ENCODE measurements around the gene TARBP2.
A peak's percentile ranks its signal among the peaks of the same experiment; 100 is the strongest.

The TARBP2 gene

DNA sequence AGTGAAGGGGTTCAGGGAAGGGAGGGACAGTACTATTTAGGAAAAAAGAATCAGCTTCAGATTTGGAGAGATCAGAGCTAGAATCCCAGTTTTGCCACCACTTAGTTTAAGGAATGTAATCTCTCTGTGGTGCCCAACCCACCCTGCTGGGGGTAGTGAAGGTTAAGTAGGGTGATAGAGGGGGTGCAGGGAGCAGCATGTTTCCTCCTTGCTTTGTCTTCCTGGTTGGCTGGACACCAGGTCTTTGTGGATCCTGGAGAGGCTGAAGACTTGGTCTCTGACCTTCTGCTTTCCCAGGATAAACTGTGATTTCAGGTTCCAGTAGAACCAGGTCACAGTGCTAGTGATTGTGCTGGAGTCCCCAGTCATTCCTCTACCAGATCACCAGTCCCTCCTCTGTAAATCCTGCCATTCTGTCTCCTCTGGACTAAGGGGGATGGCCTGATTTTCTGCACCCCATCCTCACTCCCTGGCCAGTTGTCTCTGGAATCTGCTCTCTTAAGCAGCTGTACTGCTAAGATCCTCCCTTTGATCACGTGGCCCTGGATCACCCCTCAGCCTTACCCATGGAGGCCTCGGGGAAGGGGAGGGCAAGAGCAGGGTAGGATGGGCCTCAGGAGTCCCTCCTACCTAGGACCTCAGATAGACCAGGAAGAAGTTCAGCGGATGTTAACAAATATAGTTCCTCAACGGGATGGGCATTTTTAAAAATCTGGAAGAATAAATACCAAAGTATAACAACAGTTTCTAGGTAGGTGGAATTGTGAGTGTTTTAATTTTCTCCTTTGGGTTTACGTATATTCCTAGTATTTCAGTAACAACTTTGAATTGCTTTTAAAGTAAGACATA, 5.0 kb upstream of the TARBP2 start:
- Histone ChIP-seq H3K4me3 (ENCODE audit: low read depth in 1 of 2, low read length in 2 of 2) (no peak overlapping the region), H3K9ac (ENCODE audit: low read depth in 1 of 2, low read length in 2 of 2) (peak overlapping the region in 1 of 2 donors; percentile 6), H3K27ac (ENCODE audit: low read depth, low read length) (peak overlapping the region; percentile 5)

GRCh38 chr12:53496752-53497032, 4.4 kb upstream of the TARBP2 start:
- peaks cover 0 to 5% of the 10 kb centered on the region in 2 donors for H3K27me3 ChIP-seq (ENCODE audit: control insufficient read depth in 1 of 2, insufficient read depth in 2 of 2, low read length in 2 of 2)
- H3K4me3 ChIP-seq (ENCODE audit: low read depth in 1 of 2, low read length in 2 of 2), result no peak overlapping the region
- H3K27ac ChIP-seq (ENCODE audit: low read depth, low read length), result no peak overlapping the region
- H3K9me3 ChIP-seq (ENCODE audit: control insufficient read depth in 1 of 2, low read length in 2 of 2), result no peaks in the 10 kb centered on the region
- H3K9ac ChIP-seq (ENCODE audit: low read depth in 1 of 2, low read length in 2 of 2), result no peak overlapping the region
- no peaks in the 10 kb centered on the region for H3K36me3 ChIP-seq (ENCODE audit: control insufficient read depth in 1 of 2, insufficient read depth in 2 of 2, low read length in 2 of 2)
- H3K4me1 ChIP-seq (ENCODE audit: control insufficient read depth in 1 of 2, insufficient read depth in 2 of 2, low read length in 2 of 2), result peaks cover 41 to 44% of the 10 kb centered on the region in 2 donors

More for the DNA sequence above, 5.0 kb upstream of the TARBP2 start:
- no peaks in the 10 kb centered on the region for H3K9me3 ChIP-seq (ENCODE audit: control insufficient read depth in 1 of 2, low read length in 2 of 2)
- H3K27me3 ChIP-seq (ENCODE audit: control insufficient read depth in 1 of 2, insufficient read depth in 2 of 2, low read length in 2 of 2), result peaks cover 0 to 5% of the 10 kb centered on the region in 2 donors
- H3K4me1 ChIP-seq (ENCODE audit: control insufficient read depth in 1 of 2, insufficient read depth in 2 of 2, low read length in 2 of 2), result peaks cover 37 to 40% of the 10 kb centered on the region in 2 donors
- no peaks in the 10 kb centered on the region for H3K36me3 ChIP-seq (ENCODE audit: control insufficient read depth in 1 of 2, insufficient read depth in 2 of 2, low read length in 2 of 2)

DNA sequence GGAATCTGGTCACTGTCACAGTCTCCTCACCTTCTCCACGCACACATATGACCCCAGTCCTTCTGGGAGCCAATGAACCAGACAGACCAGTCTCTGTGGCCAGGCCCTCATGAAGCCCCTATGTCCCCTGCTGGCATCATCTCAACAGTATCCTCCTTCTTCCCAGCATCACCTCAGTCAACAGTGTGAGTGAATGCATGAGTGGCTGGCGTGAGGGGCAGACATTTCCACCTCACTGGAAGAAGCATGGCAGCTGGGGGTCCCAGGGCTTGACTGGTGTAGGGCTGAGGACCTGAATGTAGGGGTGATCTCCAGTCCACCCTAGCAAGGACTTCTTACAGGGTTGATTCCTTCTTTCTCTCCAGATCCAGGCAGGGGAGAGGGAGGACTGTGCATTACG, 3.6 kb upstream of the TARBP2 start:
- Histone ChIP-seq H3K4me1 (ENCODE audit: control insufficient read depth in 1 of 2, insufficient read depth in 2 of 2, low read length in 2 of 2) (peaks cover 47 to 51% of the 10 kb centered on the region in 2 donors), H3K27ac (ENCODE audit: low read depth, low read length) (no peak overlapping the region), H3K9ac (ENCODE audit: low read depth in 1 of 2, low read length in 2 of 2) (no peak overlapping the region), H3K27me3 (ENCODE audit: control insufficient read depth in 1 of 2, insufficient read depth in 2 of 2, low read length in 2 of 2) (peaks cover 0 to 5% of the 10 kb centered on the region in 2 donors), H3K4me3 (ENCODE audit: low read depth in 1 of 2, low read length in 2 of 2) (no peak overlapping the region), H3K36me3 (ENCODE audit: control insufficient read depth in 1 of 2, insufficient read depth in 2 of 2, low read length in 2 of 2) (no peaks in the 10 kb centered on the region), H3K9me3 (ENCODE audit: control insufficient read depth in 1 of 2, low read length in 2 of 2) (no peaks in the 10 kb centered on the region)

GRCh38 chr12:53498235-53498630, 2.9 kb upstream of the TARBP2 start:
- Histone ChIP-seq H3K9ac (ENCODE audit: low read depth in 1 of 2, low read length in 2 of 2) (peak overlapping the region in 1 of 2 donors; percentile 41), H3K27ac (ENCODE audit: low read depth, low read length) (no peak overlapping the region), H3K36me3 (ENCODE audit: control insufficient read depth in 1 of 2, insufficient read depth in 2 of 2, low read length in 2 of 2) (no peaks in the 10 kb centered on the region), H3K4me3 (ENCODE audit: low read depth in 1 of 2, low read length in 2 of 2) (peak overlapping the region in 1 of 2 donors; percentile 52), H3K4me1 (ENCODE audit: control insufficient read depth in 1 of 2, insufficient read depth in 2 of 2, low read length in 2 of 2) (peaks cover 47 to 50% of the 10 kb centered on the region in 2 donors), H3K9me3 (ENCODE audit: control insufficient read depth in 1 of 2, low read length in 2 of 2) (no peaks in the 10 kb centered on the region), H3K27me3 (ENCODE audit: control insufficient read depth in 1 of 2, insufficient read depth in 2 of 2, low read length in 2 of 2) (peaks cover 0 to 5% of the 10 kb centered on the region in 2 donors)

GRCh38 chr12:53499266-53500141, 1.6 kb upstream of the TARBP2 start, which contains the start of gene MAP3K12:
MAP3K12 (minus strand) TSS chr12:53499458; CDS start chr12:53487391, 12,067 bp downstream.
- Histone ChIP-seq H3K27ac (ENCODE audit: low read depth, low read length) (peak within 1 kb of the TSS; percentile 97), H3K9ac (ENCODE audit: low read depth in 1 of 2, low read length in 2 of 2) (peak within 1 kb of the TSS; percentile 87 to 95), H3K36me3 (ENCODE audit: control insufficient read depth in 1 of 2, insufficient read depth in 2 of 2, low read length in 2 of 2) (peaks cover 0 to 8% of the 10 kb centered on the region in 2 donors), H3K27me3 (ENCODE audit: control insufficient read depth in 1 of 2, insufficient read depth in 2 of 2, low read length in 2 of 2) (peaks cover 0 to 5% of the 10 kb centered on the region in 2 donors), H3K9me3 (ENCODE audit: control insufficient read depth in 1 of 2, low read length in 2 of 2) (no peaks in the 10 kb centered on the region), H3K4me1 (ENCODE audit: control insufficient read depth in 1 of 2, insufficient read depth in 2 of 2, low read length in 2 of 2) (peaks cover 38 to 40% of the 10 kb centered on the region in 2 donors), H3K4me3 (ENCODE audit: low read depth in 1 of 2, low read length in 2 of 2) (peak within 1 kb of the TSS; percentile 73 to 90)

DNA sequence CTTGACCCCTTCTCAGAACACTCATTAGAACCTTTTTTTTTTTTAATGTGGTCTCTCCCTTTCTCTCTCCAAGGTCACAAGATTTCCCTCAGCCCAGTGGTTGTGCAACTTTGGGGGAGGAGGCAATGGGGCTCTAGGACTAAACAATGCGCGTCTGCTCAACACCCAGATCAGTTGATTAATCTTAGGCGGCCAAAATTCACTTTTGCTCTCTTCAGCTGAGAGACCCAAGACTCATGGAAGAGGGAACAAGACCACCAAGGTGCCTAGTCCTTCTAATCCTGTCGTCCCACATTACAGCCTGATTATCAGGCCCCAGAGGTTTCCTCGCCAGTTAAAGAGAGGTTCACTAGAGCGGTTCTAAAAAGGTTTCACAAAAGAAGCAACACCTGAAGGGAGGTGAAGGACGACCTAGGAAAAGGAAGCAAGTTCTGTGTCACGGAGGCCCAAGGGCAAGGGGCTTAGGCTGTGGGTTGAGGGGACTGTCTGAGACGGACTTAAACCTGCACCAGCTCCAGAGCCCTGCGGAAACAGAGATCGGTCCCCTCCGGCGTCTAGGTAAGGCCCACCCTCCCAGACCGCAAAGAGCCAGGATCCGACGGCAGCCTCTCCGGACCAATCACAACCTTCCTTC, 824 bp upstream of the TARBP2 start:
- Histone ChIP-seq H3K9me3 (ENCODE audit: control insufficient read depth in 1 of 2, low read length in 2 of 2) (no peaks in the 10 kb centered on the region), H3K27ac (ENCODE audit: low read depth, low read length) (peak overlapping the region; percentile 97), H3K9ac (ENCODE audit: low read depth in 1 of 2, low read length in 2 of 2) (peak overlapping the region; percentile 87 to 95), H3K36me3 (ENCODE audit: control insufficient read depth in 1 of 2, insufficient read depth in 2 of 2, low read length in 2 of 2) (peaks cover under 1 to 16% of the 10 kb centered on the region in 2 donors), H3K4me1 (ENCODE audit: control insufficient read depth in 1 of 2, insufficient read depth in 2 of 2, low read length in 2 of 2) (peaks cover 38 to 40% of the 10 kb centered on the region in 2 donors), H3K27me3 (ENCODE audit: control insufficient read depth in 1 of 2, insufficient read depth in 2 of 2, low read length in 2 of 2) (peaks cover 0 to 5% of the 10 kb centered on the region in 2 donors), H3K4me3 (ENCODE audit: low read depth in 1 of 2, low read length in 2 of 2) (peak overlapping the region; percentile 73 to 90)

DNA sequence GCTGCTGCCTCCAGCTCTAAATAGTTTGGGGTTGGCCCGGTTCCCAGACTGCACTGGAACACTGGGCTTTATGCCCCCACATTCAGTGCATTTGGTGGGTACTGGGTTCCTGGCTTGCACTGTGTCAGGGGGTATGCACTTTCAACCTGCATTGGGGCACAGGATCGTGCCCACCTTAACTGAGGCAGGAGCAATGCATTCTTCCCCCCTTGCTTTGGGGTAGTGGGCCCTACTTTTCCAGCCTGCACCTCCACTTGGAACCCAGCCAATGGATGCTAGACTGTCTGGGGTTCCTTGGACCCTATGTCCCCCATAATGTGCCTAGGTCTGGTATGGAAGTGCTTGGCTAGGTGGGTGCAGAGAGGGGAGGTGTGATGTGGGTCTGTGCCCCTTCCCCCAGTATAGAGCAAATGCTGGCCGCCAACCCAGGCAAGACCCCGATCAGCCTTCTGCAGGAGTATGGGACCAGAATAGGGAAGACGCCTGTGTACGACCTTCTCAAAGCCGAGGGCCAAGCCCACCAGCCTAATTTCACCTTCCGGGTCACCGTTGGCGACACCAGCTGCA, 615 bp downstream of the TARBP2 start:
- H3K4me1 ChIP-seq (ENCODE audit: control insufficient read depth in 1 of 2, insufficient read depth in 2 of 2, low read length in 2 of 2), result peaks cover 26 to 30% of the 10 kb centered on the region in 2 donors
- peaks cover 15 to 30% of the 10 kb centered on the region in 2 donors for H3K36me3 ChIP-seq (ENCODE audit: control insufficient read depth in 1 of 2, insufficient read depth in 2 of 2, low read length in 2 of 2)
- H3K4me3 ChIP-seq (ENCODE audit: low read depth in 1 of 2, low read length in 2 of 2), result peak overlapping the region; percentile 90 to 91
- H3K9me3 ChIP-seq (ENCODE audit: control insufficient read depth in 1 of 2, low read length in 2 of 2), result no peaks in the 10 kb centered on the region
- peak overlapping the region; percentile 98 for H3K27ac ChIP-seq (ENCODE audit: low read depth, low read length)
- peaks cover 0 to 5% of the 10 kb centered on the region in 2 donors for H3K27me3 ChIP-seq (ENCODE audit: control insufficient read depth in 1 of 2, insufficient read depth in 2 of 2, low read length in 2 of 2)
- H3K9ac ChIP-seq (ENCODE audit: low read depth in 1 of 2, low read length in 2 of 2), result peak overlapping the region; percentile 95 to 98

- no peak overlapping the region for H3K27ac ChIP-seq (ENCODE audit: low read depth, low read length)
- peak overlapping the region in 1 of 2 donors; percentile 95 for H3K9ac ChIP-seq (ENCODE audit: low read depth in 1 of 2, low read length in 2 of 2)
- peaks cover 0 to 5% of the 10 kb centered on the region in 2 donors for H3K27me3 ChIP-seq (ENCODE audit: control insufficient read depth in 1 of 2, insufficient read depth in 2 of 2, low read length in 2 of 2)
- peaks cover 15 to 36% of the 10 kb centered on the region in 2 donors for H3K36me3 ChIP-seq (ENCODE audit: control insufficient read depth in 1 of 2, insufficient read depth in 2 of 2, low read length in 2 of 2)
- H3K4me3 ChIP-seq (ENCODE audit: low read depth in 1 of 2, low read length in 2 of 2), result peak overlapping the region; percentile 90 to 91
- peaks cover 24 to 30% of the 10 kb centered on the region in 2 donors for H3K4me1 ChIP-seq (ENCODE audit: control insufficient read depth in 1 of 2, insufficient read depth in 2 of 2, low read length in 2 of 2)
- no peaks in the 10 kb centered on the region for H3K9me3 ChIP-seq (ENCODE audit: control insufficient read depth in 1 of 2, low read length in 2 of 2)
These were observed 1.2 kb downstream of the TARBP2 start for GRCh38 chr12:53502331-53502730.

DNA sequence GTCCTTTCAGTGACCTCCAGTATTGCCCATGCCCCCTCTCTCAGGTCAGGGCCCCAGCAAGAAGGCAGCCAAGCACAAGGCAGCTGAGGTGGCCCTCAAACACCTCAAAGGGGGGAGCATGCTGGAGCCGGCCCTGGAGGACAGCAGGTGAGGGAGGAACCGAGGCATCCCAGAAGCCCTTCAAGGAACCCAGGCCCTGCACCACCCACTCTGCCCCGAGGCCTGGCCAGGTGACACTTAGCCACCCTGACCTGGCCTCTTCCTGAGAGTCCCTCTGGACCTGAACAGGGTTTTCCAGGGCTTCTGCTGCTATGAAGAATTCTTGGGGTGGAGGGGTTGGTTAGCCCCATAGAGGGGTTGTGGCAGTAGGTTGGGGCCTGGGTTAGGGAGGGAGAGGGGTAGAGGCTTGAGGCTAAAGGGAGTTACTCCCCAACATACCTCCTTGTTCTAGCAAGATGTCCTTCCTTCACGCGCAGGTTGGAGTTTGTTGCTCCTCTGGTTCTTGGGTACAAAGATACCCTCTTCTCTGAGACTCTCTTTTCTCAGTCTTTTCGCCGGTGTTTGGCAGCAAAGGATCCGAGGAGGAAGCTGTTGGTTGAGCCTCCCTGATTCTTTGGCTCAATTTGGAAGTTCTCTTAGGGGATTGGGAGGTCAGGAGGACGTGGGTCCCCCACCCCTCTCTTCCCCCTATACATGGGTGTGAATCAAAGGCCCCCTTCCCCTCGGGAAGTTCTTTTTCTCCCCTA, 2.1 kb downstream of the TARBP2 start:
- H3K27me3 ChIP-seq (ENCODE audit: control insufficient read depth in 1 of 2, insufficient read depth in 2 of 2, low read length in 2 of 2), result peaks cover 0 to 4% of the 10 kb centered on the region in 2 donors
- H3K4me3 ChIP-seq (ENCODE audit: low read depth in 1 of 2, low read length in 2 of 2), result no peak overlapping the region
- peaks cover 24 to 30% of the 10 kb centered on the region in 2 donors for H3K4me1 ChIP-seq (ENCODE audit: control insufficient read depth in 1 of 2, insufficient read depth in 2 of 2, low read length in 2 of 2)
- no peaks in the 10 kb centered on the region for H3K9me3 ChIP-seq (ENCODE audit: control insufficient read depth in 1 of 2, low read length in 2 of 2)
- H3K9ac ChIP-seq (ENCODE audit: low read depth in 1 of 2, low read length in 2 of 2), result no peak overlapping the region
- H3K27ac ChIP-seq (ENCODE audit: low read depth, low read length), result no peak overlapping the region
- H3K36me3 ChIP-seq (ENCODE audit: control insufficient read depth in 1 of 2, insufficient read depth in 2 of 2, low read length in 2 of 2), result peaks cover 15 to 41% of the 10 kb centered on the region in 2 donors
